Transverse colon (tissue), 4 donors: ENCODE measurements around the gene HBEGF. TPM values are rescaled to one million over a fixed set of nuclear protein-coding genes. Genes with fewer than 3 reads are reported as not detected.

Source experiments
- DNase-seq: peaks from one replicate; pipeline ENCODE4 v3.0.0-alpha.2; 2019
- H3K27ac ChIP-seq, 4 donors: fragments of 200-600 bp; sonication (generic); 2 replicates each; pipeline ENCODE4 v1.5.1; 2016 to 2018; ENCODE audit warnings: inconsistent platforms in 4 of 4
- H3K27me3 ChIP-seq: fragments of 200-600 bp; sonication (generic); 2 replicates; pipeline ENCODE4 v1.5.1; 2017; ENCODE audit warnings: inconsistent platforms
- H3K36me3 ChIP-seq, 4 donors: fragments of 200-600 bp; sonication (generic); 2 replicates each; pipeline ENCODE4 v1.5.1; 2017 to 2019; ENCODE audit warnings: inconsistent platforms in 4 of 4
- H3K4me1 ChIP-seq, 4 donors: fragments of 200-600 bp; sonication (generic); 2 replicates each; pipeline ENCODE4 v1.5.1; 2017 to 2020; ENCODE audit warnings: inconsistent platforms in 4 of 4
- H3K4me3 ChIP-seq, 4 donors: fragments of 200-600 bp; sonication (generic); 1 replicate in 1 of 4; 2 replicates in 3 of 4; pipeline versions ENCODE4 v1.5.1 to v1.6.1; 2017 to 2019; ENCODE audit warnings: inconsistent platforms in 4 of 4
- H3K9me3 ChIP-seq, 2 donors: fragments of 200-600 bp; sonication (generic); 2 replicates each; pipeline ENCODE4 v1.5.1; 2017 to 2019; ENCODE audit warnings: inconsistent platforms in 2 of 2
- EP300 ChIP-seq: sonication (generic); formaldehyde crosslinking; IDR thresholded peaks from one replicate; pipeline ENCODE4 v1.6.1; 2017; ENCODE audit warnings: antibody characterized with exemption, low read depth
- POLR2A ChIP-seq: fragments of 450-650 bp; IDR thresholded peaks from one replicate; pipeline ENCODE4 v1.6.1; 2016; ENCODE audit warnings: antibody characterized with exemption, mild to moderate bottlenecking, moderate library complexity
- POLR2AphosphoS5 ChIP-seq, 3 donors: sonication (generic); formaldehyde crosslinking; IDR thresholded peaks; one replicate each; pipeline ENCODE4 v1.6.1; 2016; ENCODE audit warnings: antibody characterized with exemption in 3 of 3
- WGBS, 2 donors: methylation state at CpG; one replicate each; pipeline ENCODE4 v1.1.5; 2018; ENCODE audit warnings: low coverage in 1 of 2; 5-methylcytosine and 5-hydroxymethylcytosine counted together
- in situ Hi-C, 4 donors: fragments of 200-750 bp; cut with MboI; loops; one replicate each; pipeline versions ENCODE4 v1.15.0 to v1.15.1; 2017; ENCODE audit warnings: low sequenced_read_pairs in 3 of 4, low pct_ligation_motif_present in 1 of 4, low pct_unique_long_range_greater_than_20kb in 1 of 4
- intact Hi-C: fragments of 100-400 bp; cut with DNase I; formaldehyde crosslinking; loops from one replicate; pipeline ENCODE4 v1.15.1; 2023; ENCODE audit warnings: low total_unique reads
- total RNA-seq, 4 donors: library from RNA; depleted of rRNA; stranded (reverse); fragments of >200 nt; gene quantifications; one replicate each; pipeline ENCODE4 v1.1.0, GENCODE V29; 2016
- TF ChIP-seq, protein P1 (sequence below), 5 experiments: fragments of 200-600 bp in 3 of 5; fragments of 450-650 bp in 2 of 5; sonication (generic) in 3 of 5; IDR thresholded peaks; 1 replicate in 2 of 5; 2 replicates in 3 of 5; pipeline ENCODE4 v1.5.1; 2016 to 2017; ENCODE audit warnings: antibody characterized with exemption in 5 of 5, inconsistent platforms in 3 of 5, mild to moderate bottlenecking in 2 of 5, moderate library complexity in 1 of 5

HBEGF gene
- total RNA-seq, 4 donors from 2014 or later, result 10.5 to 40.0 (median 35.6) TPM

DNA sequence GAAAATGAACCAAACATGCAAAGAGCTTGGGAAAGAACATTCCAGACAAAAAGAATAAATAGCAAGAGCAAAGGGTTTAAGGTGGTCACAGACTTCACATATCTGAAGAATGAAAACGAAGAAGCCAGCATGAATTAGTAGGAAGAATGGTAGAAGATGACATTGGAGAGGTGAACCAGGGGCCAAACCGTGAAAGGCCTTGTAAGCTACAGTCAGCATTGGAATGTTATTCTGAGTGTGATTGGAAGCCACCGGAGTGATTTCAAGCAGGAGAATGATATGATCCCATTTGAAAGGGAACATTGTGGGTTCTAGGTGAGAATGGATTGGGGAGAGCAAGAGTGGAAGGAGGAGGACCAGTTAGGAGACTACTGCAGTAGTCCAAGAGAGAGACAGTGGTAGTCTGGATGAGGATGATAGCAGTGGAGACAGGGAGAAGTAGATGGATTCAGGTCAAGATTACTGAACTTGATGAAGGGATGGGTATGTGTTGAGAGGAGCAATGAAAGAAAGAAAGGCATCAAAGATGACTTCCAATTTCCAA lies 36.6 kb downstream of the HBEGF start:
- H3K4me3 ChIP-seq, result no peak overlapping the region
- H3K27ac ChIP-seq, result peak overlapping the region in 1 of 4 donors; percentile 50
- 55 to 90% methylated on average over 2 to 3 of the region's 3 CpGs for WGBS, 2 donors
- H3K9me3 ChIP-seq, result no peaks in the 10 kb centered on the region
- no peaks in the 10 kb centered on the region for H3K27me3 ChIP-seq
- H3K4me1 ChIP-seq, result peaks cover 0 to 30% (median 9%) of the 10 kb centered on the region in 4 donors
- intact Hi-C loops, result no loop called here
- H3K36me3 ChIP-seq, result no peaks in the 10 kb centered on the region
- no peak for DNase-seq
- in situ Hi-C loops, result no loop called here
- no peak for TF ChIP-seq POLR2AphosphoS5 (IDR thresholded peaks at IDR 0.05)
- TF ChIP-seq POLR2A, result no peak
- TF ChIP-seq, protein P1, sequence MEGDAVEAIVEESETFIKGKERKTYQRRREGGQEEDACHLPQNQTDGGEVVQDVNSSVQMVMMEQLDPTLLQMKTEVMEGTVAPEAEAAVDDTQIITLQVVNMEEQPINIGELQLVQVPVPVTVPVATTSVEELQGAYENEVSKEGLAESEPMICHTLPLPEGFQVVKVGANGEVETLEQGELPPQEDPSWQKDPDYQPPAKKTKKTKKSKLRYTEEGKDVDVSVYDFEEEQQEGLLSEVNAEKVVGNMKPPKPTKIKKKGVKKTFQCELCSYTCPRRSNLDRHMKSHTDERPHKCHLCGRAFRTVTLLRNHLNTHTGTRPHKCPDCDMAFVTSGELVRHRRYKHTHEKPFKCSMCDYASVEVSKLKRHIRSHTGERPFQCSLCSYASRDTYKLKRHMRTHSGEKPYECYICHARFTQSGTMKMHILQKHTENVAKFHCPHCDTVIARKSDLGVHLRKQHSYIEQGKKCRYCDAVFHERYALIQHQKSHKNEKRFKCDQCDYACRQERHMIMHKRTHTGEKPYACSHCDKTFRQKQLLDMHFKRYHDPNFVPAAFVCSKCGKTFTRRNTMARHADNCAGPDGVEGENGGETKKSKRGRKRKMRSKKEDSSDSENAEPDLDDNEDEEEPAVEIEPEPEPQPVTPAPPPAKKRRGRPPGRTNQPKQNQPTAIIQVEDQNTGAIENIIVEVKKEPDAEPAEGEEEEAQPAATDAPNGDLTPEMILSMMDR (IDR thresholded peaks at IDR 0.05), result no peak
- TF ChIP-seq EP300, result no peak

DNA sequence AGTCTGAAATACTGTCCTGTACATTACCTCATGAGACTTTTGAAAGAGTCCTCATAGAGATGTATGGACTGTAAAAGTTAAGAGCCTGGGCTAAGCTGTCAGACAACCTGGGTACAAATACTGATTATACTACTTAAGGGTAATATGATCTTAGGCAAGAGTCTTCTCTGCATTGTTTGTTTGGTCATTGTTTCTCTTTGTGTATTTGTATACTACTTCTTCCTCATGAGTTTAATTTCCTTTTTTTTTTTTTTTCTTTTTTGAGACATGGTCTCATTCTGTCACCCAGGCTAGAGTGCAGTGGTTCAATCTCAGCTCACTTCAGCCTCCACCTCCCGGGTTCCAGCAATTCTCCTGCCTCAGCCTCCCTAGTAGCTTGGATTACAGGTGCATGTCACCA lies 40.9 kb downstream of the HBEGF start:
- in situ Hi-C loops (no loop called here), intact Hi-C loops (no loop called here)
- no peak for DNase-seq
- Histone ChIP-seq H3K27ac (no peak overlapping the region), H3K4me1 (peaks cover 6 to 28% (median 21%) of the 10 kb centered on the region in 4 donors), H3K36me3 (no peaks in the 10 kb centered on the region), H3K27me3 (no peaks in the 10 kb centered on the region), H3K4me3 (no peak overlapping the region), H3K9me3 (no peaks in the 10 kb centered on the region)
- 89 to 100% methylated on average over 1 of the region's 1 CpG for WGBS, 2 donors
- TF ChIP-seq POLR2AphosphoS5 (IDR thresholded peaks at IDR 0.05) (no peak), EP300 (no peak), POLR2A (no peak)
- TF ChIP-seq, protein P1 (IDR thresholded peaks at IDR 0.05), result no peak

DNA sequence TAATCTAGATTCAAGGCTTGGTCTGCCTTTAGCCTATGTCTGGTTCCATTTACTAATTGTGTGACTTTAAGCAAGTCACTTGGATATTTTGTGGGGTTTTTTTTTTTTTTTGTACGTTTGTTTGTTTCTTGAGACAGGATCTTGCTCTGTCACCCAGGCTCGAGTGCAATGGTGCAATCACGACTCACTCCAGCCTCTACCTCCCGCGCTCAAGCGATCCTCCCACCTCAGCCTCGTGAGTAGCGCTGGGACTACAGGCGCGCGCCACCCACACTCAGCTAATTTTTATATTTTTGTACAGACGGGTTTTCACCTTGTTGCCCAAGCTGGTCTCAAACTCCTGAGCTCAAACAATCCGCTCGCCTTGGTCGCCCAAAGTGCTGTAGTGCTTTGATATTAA lies 42.4 kb downstream of the HBEGF start:
- intact Hi-C loops, result no loop called here
- no peak overlapping the region for H3K27ac ChIP-seq
- 58 to 90% methylated on average over 2 to 15 of the region's 15 CpGs for WGBS, 2 donors

DNA sequence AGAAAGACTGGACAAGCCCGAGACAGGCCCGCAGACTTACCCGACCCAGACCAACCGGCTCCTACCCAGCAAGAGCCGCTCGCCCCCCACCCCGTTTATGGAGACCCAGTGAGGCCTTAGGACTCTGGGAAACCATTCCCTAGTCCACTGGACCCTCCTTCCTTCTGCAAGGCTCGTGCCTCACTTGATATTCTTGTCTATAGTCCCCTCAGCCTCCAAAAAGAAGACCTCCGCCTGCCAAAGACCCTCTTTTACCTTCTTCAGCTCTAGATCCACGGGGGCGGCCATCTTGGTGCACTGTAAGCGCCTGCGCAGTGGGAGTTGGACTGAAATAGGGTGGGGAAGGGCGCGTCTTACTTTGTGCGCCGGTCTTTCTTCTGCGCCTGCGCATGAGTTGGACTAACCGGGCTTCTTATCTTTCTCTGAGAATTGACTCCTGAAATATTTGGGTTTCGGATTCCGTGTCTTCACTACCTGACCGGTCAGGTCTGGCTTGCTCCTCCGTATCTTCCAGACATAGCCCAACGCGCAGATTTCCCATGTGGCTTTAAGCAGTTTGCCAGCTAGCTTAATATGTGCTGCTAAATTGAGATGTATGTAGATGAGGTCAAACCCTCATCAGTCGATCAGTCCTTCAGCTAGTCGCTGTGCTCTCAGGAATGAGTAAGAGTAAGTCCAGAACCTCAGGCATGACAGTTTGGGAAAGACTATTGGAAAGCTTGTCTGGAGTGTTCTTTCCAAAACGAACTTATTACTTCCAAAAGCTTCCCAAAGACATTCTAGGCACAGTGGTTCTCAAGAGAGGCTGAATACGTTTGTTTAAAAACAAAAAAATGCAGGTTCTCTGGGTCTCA lies 43.4 kb downstream of the HBEGF start, which contains the start of gene PFDN1:
TSS of gene PFDN1 (minus strand) at position 316 of the 854 bp plus-strand sequence. CDS start at position 288, 28 bp downstream.
- intact Hi-C loops (no loop called here), in situ Hi-C loops (no loop called here)
- 0 to 1% methylated on average over 11 to 30 of the region's 30 CpGs for WGBS, 2 donors
- Histone ChIP-seq H3K27me3 (no peaks in the 10 kb centered on the region), H3K36me3 (no peaks in the 10 kb centered on the region), H3K27ac (peak within 1 kb of the TSS; percentile 80 to 92 (median 91)), H3K9me3 (no peaks in the 10 kb centered on the region), H3K4me3 (peak within 1 kb of the TSS; percentile 68 to 90 (median 83)), H3K4me1 (peaks cover 6 to 37% (median 21%) of the 10 kb centered on the region in 4 donors)
- DNase-seq, result peak; percentile 95
- TF ChIP-seq, protein P1 (IDR thresholded peaks at IDR 0.05), result no peak
- TF ChIP-seq POLR2A, result peak; percentile 31
- TF ChIP-seq POLR2AphosphoS5 (IDR thresholded peaks at IDR 0.05), result peak in 2 of 3 donors; percentile 27 to 31

More for the DNA sequence above, 42.4 kb downstream of the HBEGF start:
- peaks cover 6 to 30% (median 21%) of the 10 kb centered on the region in 4 donors for H3K4me1 ChIP-seq
- H3K27me3 ChIP-seq, result no peaks in the 10 kb centered on the region
- in situ Hi-C loops, result no loop called here
- no peak overlapping the region for H3K4me3 ChIP-seq
- H3K36me3 ChIP-seq, result no peaks in the 10 kb centered on the region
- DNase-seq, result no peak
- TF ChIP-seq, protein P1 (IDR thresholded peaks at IDR 0.05), result no peak
- TF ChIP-seq EP300 (no peak), POLR2A (no peak), POLR2AphosphoS5 (IDR thresholded peaks at IDR 0.05) (no peak)
- no peaks in the 10 kb centered on the region for H3K9me3 ChIP-seq
